AG09319 (cell line): Measurements from ENCODE around the gene PDZRN3.

Experiments
- DNase-seq: peaks from one replicate; pipeline ENCODE4 v3.0.0-alpha.2; 2010; ENCODE audit warnings: low read depth; ENCODE audit errors: extremely low read depth
- CTCF ChIP-seq: IDR thresholded peaks from 2 replicates; pipeline ENCODE4 v1.5.1; 2011; ENCODE audit warnings: low read depth, mild to moderate bottlenecking, inconsistent platforms, low read length, moderate library complexity

The PDZRN3 gene

DNA sequence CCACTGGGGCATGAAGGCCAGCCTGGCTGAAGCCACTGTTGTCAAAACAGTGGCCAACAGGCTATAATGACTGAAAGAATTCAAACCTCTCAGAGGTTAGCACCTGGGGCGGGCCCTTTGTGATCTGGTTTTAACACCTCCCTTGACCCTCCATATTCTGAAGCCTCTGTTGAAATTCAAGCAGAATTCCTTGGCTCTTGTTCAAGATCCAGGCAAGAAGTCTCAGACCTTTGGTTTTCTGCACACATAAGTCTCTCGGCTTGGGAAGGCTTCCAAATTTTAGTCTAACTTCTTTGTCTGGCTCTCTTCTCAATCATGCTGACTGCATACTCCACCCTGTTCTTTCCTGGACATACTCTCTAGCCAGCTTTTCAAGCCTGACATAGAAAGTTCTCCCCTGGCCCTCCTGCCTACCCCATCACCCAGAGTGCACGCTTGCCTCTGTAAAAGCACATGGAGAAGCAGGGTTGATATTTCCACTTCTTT lies 144.5 kb downstream of the PDZRN3 start:
- TF ChIP-seq CTCF = no peak
- no peak for DNase-seq

GRCh38 chr3:73479325-73479724 lies 145.4 kb downstream of the PDZRN3 start:
- no peak for TF ChIP-seq CTCF
- DNase-seq = no peak

DNA sequence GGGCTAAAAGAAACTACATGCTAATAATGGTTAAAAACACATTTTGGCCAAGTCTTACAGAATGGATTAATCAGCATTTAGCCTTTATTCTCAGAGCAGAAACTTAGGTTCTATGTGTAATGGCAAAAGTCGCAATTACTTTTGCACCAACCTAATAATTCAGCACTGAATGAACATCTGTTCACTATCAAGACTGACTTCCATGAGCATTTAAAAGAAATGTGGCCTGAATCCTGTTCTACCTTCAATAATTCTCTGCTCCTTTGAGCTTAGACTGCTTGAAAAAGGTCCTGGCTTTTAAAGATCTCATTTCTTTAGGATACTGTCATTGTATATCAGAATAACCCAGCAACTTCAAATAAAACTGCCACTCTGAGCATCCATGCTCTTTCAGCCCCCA lies 145.9 kb downstream of the PDZRN3 start:
- TF ChIP-seq CTCF = no peak
- DNase-seq = no peak

DNA sequence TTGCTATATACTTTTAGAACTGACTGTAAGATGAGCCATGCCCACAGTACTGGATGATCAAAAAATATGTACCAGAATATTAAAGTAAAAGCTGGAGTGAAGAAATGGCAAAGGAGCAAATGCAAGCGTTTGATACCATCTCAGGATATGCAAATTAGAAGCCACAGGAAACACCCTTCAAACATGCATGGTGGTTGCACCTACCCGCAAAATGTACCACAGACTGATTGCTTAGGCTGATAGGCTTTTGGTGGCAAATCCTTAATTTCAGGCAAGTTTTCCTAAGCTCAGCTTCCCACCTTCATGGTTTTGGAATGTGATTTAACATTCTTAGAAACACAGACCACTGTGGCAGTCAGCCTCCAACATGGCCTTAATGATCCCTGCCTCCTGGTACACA lies 149.0 kb downstream of the PDZRN3 start:
- no peak for TF ChIP-seq CTCF

DNA sequence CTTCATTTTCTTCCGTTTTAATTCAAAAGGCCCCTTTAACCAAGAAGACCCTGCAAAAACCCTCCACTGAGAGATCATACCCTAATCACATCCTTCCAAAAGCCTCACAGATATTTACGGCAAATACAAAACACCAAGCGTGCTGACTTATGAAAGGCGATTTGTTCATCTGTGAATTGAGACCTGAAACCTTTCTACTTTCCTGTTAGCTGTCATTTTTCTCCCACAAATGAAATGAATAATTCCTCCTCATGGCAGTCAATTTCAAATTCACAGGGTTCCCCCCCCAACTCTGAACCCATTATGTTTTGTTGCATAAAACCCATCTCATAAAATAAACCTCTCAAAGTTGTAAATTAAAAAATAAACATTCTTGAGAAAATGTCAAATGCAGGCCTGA lies 149.6 kb downstream of the PDZRN3 start:
- no peak for DNase-seq
- TF ChIP-seq CTCF = no peak

More for the DNA sequence above, 149.0 kb downstream of the PDZRN3 start:
- no peak for DNase-seq

- TF ChIP-seq CTCF = no peak
- no peak for DNase-seq
Observed at GRCh38 chr3:73474619-73475018, 150.1 kb downstream of the PDZRN3 start.

- TF ChIP-seq CTCF = no peak
- no peak for DNase-seq
Observed at GRCh38 chr3:73473898-73474416, 150.8 kb downstream of the PDZRN3 start.
